Activated CD8-positive, alpha-beta memory T cell treated with anti-CD3 and anti-CD28 coated beads, Interleukin-2, amount 50 U/mL, for 1 hour (primary cell): ENCODE results near the gene TCERG1.

Source experiments
- DNase-seq: peaks from one replicate; pipeline ENCODE4 v3.0.0-alpha.2; 2020; ENCODE audit errors: extremely low read depth

TCERG1 gene

GRCh38 chr5:146457431-146457830 is 10.3 kb downstream of the TCERG1 start:
- DNase-seq: no peak

- DNase-seq: no peak
Observed at GRCh38 chr5:146458894-146459293, 11.8 kb downstream of the TCERG1 start.

DNA sequence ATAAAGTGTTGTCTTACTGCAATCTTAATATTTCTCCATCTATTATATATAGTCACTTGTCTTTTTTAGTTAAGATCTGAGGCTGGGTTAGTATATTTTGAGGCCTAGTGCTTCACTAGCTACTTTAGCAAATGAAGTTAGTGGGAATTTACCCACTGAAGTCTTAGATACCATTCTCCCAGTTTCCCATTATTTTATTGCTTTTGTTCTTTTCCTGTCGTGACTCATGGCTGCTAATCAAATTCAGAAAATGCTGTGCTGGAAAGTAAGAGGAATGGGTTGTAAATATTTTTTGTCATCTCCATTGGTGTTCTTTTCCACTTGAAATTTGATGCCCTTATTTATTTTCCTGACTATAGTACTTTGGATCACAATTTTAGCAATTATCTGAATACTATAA is 14.2 kb downstream of the TCERG1 start:
- DNase-seq: no peak

- no peak for DNase-seq
Observed at GRCh38 chr5:146463446-146463845, 16.3 kb downstream of the TCERG1 start.

DNA sequence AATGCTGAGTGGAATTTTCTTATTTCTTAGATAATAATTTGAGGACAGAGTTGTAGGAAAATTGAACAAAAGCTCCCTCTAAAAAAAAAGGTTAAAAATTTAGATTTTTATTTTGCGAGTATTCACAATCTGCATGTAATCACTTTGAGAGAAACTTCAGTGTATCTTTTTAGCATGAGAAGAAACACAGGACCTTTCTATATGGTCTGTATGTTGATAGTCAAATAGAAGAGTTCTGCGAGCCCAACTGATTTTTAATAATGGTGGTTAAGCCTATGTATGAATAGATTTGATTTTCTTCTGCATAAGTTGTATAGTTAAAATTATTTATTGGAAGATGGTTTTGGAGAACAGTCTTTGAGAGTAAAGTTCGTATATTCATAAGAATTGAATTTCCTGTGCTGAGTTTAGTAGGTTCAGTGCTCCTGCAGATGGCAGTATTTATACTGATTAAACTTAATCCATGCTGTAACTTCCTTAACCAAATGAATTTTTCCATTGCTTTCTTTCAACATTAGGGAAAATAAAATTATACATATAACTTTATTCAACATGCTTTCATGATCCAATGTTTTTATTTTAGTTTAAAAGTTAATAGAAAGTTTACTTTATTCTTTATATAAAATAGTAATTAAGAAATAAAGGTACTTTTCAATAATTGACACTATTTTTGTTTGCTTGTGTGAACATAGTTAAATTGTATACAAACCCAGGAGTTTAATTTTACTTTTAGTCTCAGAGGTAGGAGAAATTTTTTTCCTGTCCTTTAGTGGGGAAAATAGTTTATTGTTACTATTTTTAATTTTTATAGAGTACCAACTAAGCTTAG is 19.6 kb downstream of the TCERG1 start:
- no peak for DNase-seq

DNA sequence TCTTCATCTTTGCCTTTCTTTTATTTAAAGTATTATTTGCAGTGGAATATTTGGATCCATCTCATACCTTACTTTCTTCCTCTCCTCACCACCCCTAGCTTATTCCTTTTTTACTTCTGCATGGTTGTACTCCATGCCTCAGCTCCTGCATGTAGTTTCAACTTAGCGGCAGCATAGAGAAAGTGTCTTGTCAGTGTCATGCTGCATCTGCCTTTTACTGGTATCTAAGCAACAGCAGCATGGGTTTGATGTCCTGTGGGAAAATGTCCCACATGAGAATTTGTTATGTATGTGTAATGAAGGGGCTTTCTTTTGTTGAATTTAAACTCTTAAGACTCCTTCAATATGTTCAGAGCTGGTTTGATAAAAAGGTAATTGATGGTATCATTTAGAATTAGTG is 20.6 kb downstream of the TCERG1 start:
- DNase-seq: no peak

DNA sequence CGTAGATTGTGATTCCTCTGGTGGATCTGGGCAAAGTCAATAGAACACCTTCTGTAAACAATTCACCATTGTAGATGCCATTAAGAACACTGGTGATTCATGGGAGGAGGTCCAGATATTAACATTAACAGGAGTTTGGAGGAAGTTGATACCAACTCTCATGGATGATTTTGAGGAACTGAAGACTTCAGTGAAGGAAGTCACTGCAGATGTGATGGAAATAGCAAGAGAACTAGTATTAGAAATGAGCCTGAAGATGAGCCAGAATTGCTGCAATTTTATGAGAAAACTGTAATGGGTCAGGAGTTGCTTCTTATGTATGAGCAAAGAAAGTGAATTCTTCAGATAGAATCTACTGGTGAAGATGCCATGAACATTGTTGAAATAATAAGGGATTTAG is 26.9 kb downstream of the TCERG1 start:
- no peak for DNase-seq

GRCh38 chr5:146475190-146475780 is 28.2 kb downstream of the TCERG1 start:
- no peak for DNase-seq

DNA sequence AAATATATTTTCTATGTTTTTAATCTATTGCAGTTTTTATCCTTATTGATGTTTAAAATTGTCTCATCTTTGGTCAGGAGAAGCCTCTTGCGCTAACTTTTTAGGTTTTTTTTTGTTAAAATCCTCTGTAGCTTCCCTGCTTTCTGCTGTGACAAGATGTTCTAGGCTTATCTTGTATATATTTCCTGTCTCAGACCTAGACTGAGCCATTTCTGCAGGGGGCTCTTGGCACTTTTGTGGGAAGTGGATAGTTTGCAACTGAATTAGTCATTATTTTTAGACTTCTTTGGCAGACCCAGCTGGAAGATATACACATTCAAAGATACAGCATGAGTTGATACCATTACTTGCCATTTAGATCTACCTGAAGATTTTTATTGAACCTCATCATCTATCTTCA is 28.8 kb downstream of the TCERG1 start:
- no peak for DNase-seq

GRCh38 chr5:146482775-146483174 is 35.6 kb downstream of the TCERG1 start:
- no peak for DNase-seq

DNA sequence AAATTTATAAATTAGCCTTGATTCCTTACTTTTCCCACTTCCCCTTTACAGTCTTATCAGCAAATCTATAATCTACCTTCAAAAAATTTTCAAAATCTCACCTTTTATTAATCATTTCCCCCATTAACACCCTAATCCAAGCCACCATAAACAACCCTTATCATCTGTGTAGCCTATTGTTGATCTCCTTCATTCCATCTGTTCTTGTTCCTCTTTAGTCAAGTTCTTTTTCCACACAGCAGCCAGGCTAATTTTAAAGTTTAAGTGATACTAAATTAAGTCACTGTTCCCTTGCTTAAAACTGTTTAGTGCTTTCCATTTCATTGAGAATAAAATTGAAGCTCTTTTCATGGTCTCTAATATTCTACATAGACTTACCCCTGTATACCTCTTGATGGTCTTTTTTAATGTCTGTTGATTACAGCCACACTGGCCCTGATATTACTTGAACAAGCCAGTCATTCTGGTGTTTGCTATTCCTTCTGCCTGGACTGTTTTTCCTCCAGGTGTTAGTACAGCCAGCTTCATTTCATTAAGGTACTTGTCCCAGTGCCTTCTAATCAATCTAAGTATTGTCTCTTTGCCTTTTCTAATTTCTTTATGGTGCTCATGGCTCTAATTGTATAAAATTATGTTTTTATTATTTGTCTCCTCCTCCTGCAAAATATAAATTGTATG is 37.7 kb downstream of the TCERG1 start:
- no peak for DNase-seq

- DNase-seq: no peak
Observed at GRCh38 chr5:146490089-146490843, 43.1 kb downstream of the TCERG1 start.

- no peak for DNase-seq
Observed at GRCh38 chr5:146494656-146495055, 47.5 kb downstream of the TCERG1 start.

GRCh38 chr5:146499680-146500079 is 52.5 kb downstream of the TCERG1 start:
- no peak for DNase-seq

DNA sequence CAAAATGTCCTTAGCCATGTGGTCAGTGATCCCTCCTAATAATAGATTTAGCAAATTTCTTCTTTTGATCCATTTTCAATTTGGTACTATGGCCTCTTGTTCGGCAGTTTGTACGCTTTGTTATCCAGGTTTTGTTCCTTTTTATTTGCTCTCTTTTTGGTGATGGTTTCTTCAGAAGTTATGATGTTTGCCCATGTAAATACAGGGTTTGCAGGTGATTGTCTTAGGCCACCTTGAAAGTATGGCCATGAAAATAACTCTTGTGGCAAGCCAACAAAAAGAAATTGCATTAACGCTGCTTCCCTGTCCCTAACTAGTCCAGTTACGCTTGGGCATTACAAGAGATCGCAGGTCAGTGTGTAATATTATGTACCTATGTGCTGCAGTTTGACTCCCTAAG is 60.3 kb downstream of the TCERG1 start:
- no peak for DNase-seq

GRCh38 chr5:146510559-146511125 is 63.5 kb downstream of the TCERG1 start:
- DNase-seq: no peak

DNA sequence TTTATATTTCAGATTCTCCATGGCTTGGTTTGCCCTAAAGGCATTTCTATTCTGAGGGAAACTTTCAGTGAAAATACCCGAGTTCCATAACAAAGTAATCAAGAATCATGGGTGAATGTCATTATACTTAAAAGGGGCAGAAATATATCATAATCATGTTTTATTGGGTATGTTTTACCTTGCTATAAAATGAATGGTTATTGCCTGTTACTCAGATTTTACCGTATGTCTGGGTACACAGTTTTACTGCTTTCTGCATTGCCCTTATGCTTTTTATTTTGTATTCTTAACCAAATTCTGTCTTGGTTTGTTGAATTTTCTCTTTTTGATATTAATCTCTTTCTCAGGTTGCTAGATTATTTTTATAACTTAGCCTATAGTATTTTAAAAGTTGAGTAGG is 66.3 kb downstream of the TCERG1 start:
- no peak for DNase-seq

DNA sequence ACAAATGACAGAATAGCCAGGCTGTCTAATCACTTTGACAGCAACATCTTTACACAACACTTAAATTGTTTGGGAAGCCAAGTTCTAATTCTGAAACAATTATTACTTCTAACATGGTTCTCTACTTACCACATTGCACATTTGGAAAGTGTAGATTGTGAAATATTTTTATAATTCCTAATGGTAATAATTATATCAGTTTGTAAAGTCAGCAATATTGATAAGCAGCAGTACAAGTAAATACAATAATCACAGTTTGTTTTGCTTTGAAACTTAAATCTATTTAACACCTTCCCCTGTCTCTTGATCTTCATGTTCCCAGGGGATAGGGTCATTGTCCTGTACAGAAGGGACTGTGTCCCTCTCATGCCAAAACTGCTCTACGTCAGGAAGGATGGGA is 67.4 kb downstream of the TCERG1 start:
- DNase-seq: no peak

- no peak for DNase-seq
Observed at GRCh38 chr5:146515473-146516150, 68.5 kb downstream of the TCERG1 start.

- no peak for DNase-seq
Observed at GRCh38 chr5:146516151-146516475, 69.0 kb downstream of the TCERG1 start, which contains the start of gene GPR151. Gene GPR151, minus strand, starts transcription at chr5:146516190. Its CDS starts 77 bp downstream, at chr5:146516113.

- no peak for DNase-seq
Observed at GRCh38 chr5:146519554-146519953, 72.4 kb downstream of the TCERG1 start.
